HG03045 (cell line): ENCODE measurements around the gene ERMN.
"Not testable (repeated sequence)": the region's sequence is repeated elsewhere in the genome, so short reads cannot be mapped to it uniquely, and the experiment has no call there.

Source experiments
- ATAC-seq: cut with Tn5 transposase; IDR thresholded peaks from one replicate; pipeline ENCODE4 v1.9.1; 2021; ENCODE audit warnings: mild to moderate bottlenecking, moderate library complexity; ENCODE audit not compliant: unreplicated experiment

The ERMN gene

DNA sequence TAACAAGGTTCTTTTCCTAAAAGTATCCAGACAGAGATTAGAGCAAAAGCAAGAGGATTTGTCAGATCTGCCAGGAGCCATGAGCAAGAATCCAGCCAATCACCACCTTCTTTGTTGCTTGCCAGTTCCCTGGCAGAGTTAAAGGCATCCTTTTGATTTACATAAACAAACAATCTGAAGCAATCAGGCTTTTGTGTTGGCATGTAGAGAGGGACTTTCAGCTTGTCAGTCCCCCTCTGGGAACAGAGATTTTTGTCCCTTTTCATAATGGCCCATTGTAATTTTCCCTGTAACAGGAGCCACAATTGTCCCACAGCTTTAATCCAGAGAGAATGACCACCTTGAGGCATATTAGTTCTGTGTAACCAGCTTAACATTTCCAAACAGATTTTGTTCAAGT lies at the start of gene ERMN:
ERMN (minus strand) TSS at position 39 of the 400 bp plus-strand sequence. CDS start 182 bp downstream, outside the sequence.
- no peak for ATAC-seq

DNA sequence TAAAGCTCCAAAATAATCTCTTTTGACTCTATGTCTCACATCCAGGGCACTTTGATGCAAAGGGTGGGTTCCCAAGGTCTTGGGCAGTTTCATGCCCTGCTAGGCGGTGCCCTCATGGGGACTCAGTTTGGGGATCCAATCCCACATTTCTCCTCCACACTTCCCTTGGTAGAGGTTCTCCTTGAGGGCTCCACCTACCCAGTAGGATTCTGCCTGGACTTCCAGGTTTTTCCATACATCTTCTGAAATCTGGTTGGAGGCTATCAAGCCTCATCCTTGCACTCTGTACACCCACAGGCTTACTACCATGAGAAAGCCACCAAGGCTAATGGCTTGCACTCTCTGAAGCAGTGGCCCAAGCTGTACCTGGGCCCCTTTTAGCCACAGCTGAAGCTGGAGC lies 49.8 kb upstream of the ERMN start:
- ATAC-seq = no peak

GRCh38 chr2:157368508-157368907 lies 42.9 kb upstream of the ERMN start:
- not testable (repeated sequence) for ATAC-seq

- ATAC-seq = no peak
Observed at GRCh38 chr2:157367704-157368103, 42.1 kb upstream of the ERMN start.

GRCh38 chr2:157364257-157364974 lies 38.8 kb upstream of the ERMN start:
- ATAC-seq = peak; percentile 82

DNA sequence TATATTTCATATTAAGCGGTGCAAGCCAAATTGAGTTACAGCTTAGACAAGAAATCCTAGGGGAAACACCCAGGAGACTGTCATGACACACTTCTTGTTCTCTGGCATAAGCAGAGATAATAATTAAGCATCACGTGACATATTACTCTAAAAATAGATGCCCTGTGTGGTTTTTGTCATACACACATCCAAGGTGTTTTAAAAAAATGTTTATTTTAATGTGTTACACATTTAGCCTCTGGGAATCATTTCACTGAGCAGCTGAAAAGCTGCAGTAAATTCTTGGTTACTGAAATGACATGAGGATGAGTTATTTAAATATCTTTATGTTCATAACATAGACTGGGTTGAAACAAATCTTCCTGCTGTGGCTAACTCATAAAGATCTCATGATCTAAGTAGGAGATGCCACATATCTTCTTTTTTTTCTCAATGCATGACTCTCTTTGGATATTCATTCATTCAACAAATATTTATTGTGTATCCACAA lies 38.0 kb upstream of the ERMN start:
- peak; percentile 49 for ATAC-seq

- ATAC-seq = no peak
Observed at GRCh38 chr2:157362627-157363026, 37.0 kb upstream of the ERMN start.

DNA sequence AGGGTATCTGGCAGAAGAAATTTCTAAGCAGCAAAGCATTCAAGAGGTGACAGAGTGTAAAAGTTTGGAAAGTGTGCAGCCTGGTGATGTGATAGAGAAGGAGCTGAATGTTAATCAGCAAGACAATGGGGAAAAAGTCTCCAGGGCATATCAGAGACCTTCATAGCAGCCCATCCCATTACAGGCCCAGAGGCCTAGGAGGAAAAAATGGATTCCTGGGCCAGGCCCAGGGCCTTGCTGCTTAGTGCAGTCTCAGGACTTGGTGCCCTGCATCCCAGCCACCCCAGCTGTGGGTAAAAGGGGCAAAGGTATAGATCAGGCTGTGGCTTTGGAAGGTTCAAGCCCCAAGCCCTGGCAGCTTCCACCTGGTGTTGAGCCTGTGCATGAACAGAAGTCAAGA lies 35.9 kb upstream of the ERMN start:
- ATAC-seq = no peak

GRCh38 chr2:157359628-157360027 lies 34.0 kb upstream of the ERMN start:
- no peak for ATAC-seq

- no peak for ATAC-seq
Observed at GRCh38 chr2:157355618-157356017, 30.0 kb upstream of the ERMN start.

DNA sequence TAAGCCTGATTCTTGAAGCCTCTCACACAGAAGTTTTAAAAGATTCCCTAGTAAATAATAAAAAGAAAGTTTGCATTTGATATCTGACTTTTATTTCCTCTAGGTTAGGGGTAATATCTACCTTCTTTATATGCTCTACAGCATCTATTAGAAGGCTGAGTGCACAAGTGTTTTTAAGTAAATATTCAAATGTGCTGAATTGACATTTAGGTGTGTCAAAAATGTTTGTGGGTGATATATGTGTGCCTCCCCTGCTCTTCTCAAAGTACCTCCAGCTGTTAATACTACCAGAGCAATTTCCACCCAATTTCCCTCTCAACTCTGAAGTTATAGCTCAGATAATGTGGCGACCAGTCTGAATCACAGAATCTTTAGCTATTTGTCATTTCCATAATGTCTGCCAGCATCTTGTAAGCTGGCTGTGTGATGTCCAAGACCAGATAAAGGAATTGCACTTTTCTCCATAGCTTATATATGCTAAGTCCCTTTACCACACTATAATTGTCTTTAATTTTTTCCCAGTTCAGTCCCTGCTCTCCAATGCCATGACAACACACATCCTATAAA lies 24.4 kb upstream of the ERMN start:
- no peak for ATAC-seq

DNA sequence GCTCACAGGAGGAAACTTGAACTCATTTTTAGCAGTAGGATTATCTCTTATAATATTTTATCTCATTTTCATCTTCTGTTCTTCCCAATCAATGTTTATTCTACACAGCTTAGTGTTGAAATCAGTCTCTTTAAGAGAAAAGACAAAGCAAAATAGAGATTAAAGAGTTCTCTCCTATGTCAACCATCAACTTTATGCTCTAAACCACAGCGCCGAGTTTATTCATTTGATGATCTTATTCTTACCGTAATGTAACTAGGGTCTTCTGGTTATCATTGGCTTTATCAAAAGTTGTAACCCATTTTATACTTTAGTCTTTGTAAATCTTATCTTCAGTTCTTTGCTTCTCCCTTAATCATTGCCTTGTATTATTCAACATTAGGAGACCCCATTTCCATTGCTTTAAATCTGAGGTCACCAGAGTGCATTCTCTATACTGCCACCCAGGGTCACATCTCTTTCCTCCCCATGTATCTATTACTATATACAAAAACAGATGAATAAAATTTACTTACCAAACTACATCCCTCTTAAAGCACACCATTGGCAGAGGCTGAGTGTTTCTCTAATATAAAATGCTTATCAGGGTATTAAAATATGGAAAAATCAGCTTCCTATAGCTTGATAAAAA lies 22.8 kb upstream of the ERMN start:
- ATAC-seq = no peak

- ATAC-seq = no peak
Observed at GRCh38 chr2:157345647-157346389, 20.2 kb upstream of the ERMN start.

- ATAC-seq = not testable (repeated sequence)
Observed at GRCh38 chr2:157341381-157341780, 15.8 kb upstream of the ERMN start.

DNA sequence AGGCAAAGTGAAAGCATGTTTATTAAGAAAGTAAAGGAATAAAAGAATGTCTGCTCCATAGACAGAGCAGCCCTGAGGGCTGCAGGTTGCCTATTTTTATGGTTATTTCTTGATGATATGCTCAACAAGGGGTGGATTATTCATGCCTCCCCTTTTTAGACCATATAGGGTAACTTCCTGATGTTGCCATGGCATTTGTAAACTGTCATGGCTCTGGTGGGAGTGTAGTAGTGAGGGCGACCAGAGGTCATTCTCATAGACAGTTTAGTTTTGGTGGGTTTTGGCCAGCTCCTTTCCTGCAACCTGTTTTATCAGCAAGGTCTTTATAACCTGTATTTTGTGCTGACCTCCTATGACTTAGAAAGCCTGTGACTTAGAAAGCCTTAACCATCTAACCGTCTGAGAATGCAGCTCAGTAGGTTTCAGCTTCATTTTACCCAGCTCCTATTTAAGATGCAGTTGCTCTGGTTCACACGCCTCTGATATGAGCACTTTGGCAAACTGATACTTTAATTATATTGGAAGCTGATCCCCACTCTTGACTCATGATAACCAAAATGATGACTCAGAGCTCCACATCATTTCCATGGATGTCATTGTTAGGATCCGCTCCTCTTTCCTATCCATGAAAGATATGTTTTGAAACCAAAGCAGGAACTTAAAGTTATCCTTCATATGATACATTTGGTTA lies 14.5 kb upstream of the ERMN start:
- ATAC-seq = no peak

GRCh38 chr2:157337978-157338377 lies 12.4 kb upstream of the ERMN start:
- ATAC-seq = no peak

GRCh38 chr2:157336137-157337010 lies 10.8 kb upstream of the ERMN start:
- no peak for ATAC-seq

DNA sequence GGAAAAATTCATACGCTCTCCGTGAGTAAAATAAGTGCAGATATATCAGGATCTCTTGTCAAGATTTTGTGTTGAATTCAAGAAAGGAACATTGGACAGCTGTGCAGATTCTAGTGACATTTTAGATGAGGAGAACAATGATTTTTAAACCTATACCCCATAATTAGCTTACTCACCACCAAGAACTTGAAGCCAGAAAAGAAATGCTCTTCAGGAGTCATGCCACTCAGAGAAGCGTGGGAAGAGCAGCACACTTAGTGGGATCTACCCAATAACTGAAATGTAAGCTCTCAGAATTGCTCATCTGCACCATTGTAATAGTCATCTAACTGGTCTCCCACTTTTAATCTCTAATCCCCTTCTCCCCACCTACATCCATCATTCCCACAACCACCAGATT lies 9.2 kb upstream of the ERMN start:
- ATAC-seq = no peak

DNA sequence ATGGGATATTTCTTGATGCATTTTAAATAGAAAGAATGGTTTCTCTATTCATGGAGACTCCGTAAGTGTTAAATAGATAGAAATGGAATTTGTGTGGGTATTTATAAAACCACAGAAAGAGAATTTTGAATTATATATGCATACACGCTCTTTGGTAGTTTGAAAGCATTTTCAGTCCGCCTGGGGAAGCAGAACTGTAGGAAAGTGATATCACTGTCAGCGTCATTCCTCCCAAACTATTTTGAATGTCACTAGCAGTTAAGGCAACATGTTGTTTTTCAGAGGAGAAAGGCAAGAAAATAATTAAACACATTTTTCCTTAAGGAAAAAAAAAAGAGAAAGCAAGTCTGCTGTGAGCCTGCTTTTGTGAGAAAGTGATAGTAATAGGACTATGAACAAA lies 8.7 kb upstream of the ERMN start:
- no peak for ATAC-seq
